HG03108 (cell line): ENCODE data around the gene PTBP3.

Source experiments
- ATAC-seq: cut with Tn5 transposase; IDR thresholded peaks from one replicate; pipeline ENCODE4 v1.9.1; 2021; ENCODE audit warnings: moderate library complexity; ENCODE audit not compliant: unreplicated experiment

Gene PTBP3

GRCh38 chr9:112174222-112174964, 159.0 kb downstream of the PTBP3 start:
- peak; percentile 82 for ATAC-seq

- no peak for ATAC-seq
Observed at GRCh38 chr9:112173489-112174221, 159.8 kb downstream of the PTBP3 start.

GRCh38 chr9:112170968-112171367, 162.5 kb downstream of the PTBP3 start:
- ATAC-seq = no peak

- ATAC-seq = no peak
Observed at GRCh38 chr9:112170235-112170634, 163.2 kb downstream of the PTBP3 start.

- no peak for ATAC-seq
Observed at GRCh38 chr9:112169368-112169767, 164.1 kb downstream of the PTBP3 start.

- ATAC-seq = no peak
Observed at GRCh38 chr9:112168197-112168596, 165.2 kb downstream of the PTBP3 start.
